H1 (cell line): ENCODE results near the gene HS1BP3. TPM values are rescaled to one million over a fixed set of nuclear protein-coding genes. Genes with fewer than 3 reads are reported as not detected.

Experiments used
- CTCF ChIA-PET: fragments of 300-600 bp; sonication (Branson Sonifier 250); formaldehyde crosslinking; loops from one replicate; lab custom pipeline; 2021; ENCODE audit not compliant: partially characterized antibody; lab: Charles Lee
- POLR2A ChIA-PET: fragments of 300-600 bp; sonication (Branson Sonifier 250); formaldehyde crosslinking; loops from one replicate; lab custom pipeline; 2021; ENCODE audit warnings: inconsistent platforms; ENCODE audit not compliant: partially characterized antibody; lab: Charles Lee
- DNase-seq, 2 experiments: peaks; one replicate each; pipeline versions ENCODE4 v3.0.0 to v3.0.0-alpha.2; 2010 to 2022; ENCODE audit warnings: low spot score in 2 of 2, low read depth in 1 of 2, mixed read lengths in 1 of 2
- FAIRE-seq: peaks from 2 replicates; lab custom pipeline; 2011; peaks lifted over from hg19 to GRCh38; lab: Jason Lieb, UNC
- H2AFZ ChIP-seq: 2 replicates; pipeline ENCODE4 v1.8.1; 2012; ENCODE audit warnings: low read length, inconsistent platforms
- H2AK5ac ChIP-seq: 2 replicates; pipeline ENCODE4 v1.6.1; 2013; ENCODE audit warnings: low read depth, low read length
- H2BK120ac ChIP-seq: replicated peaks from 2 replicates; pipeline ENCODE3; 2013; ENCODE audit warnings: low read depth, low read length, inconsistent platforms
- H2BK12ac ChIP-seq: 2 replicates; pipeline ENCODE4 v1.6.1; 2013; ENCODE audit warnings: low read depth, low read length
- H2BK15ac ChIP-seq: 2 replicates; pipeline ENCODE4 v1.6.1; 2013; ENCODE audit warnings: low read length
- H2BK20ac ChIP-seq: 2 replicates; pipeline ENCODE4 v1.6.1; 2013; ENCODE audit warnings: low read length
- H2BK5ac ChIP-seq: 2 replicates; pipeline ENCODE4 v1.6.1; 2013; ENCODE audit warnings: low read depth, low read length
- H3K14ac ChIP-seq: 2 replicates; pipeline ENCODE4 v1.6.1; 2013; ENCODE audit warnings: inconsistent platforms; ENCODE audit not compliant: insufficient read length
- H3K18ac ChIP-seq: 2 replicates; pipeline ENCODE4 v1.6.1; 2013; ENCODE audit warnings: low read length; ENCODE audit errors: extremely low read depth
- H3K23ac ChIP-seq: 2 replicates; pipeline ENCODE4 v1.6.1; 2013; ENCODE audit warnings: inconsistent platforms; ENCODE audit not compliant: insufficient read length
- H3K23me2 ChIP-seq: 2 replicates; pipeline ENCODE4 v1.6.1; 2013; ENCODE audit warnings: low read depth, low read length
- H3K27ac ChIP-seq: 2 replicates; pipeline ENCODE4 v1.6.1; 2011; ENCODE audit warnings: low read depth, low read length, inconsistent platforms
- H3K27me3 ChIP-seq, 4 experiments: replicated peaks in 1 of 4; 1 replicate in 1 of 4; 2 replicates in 3 of 4; pipeline versions ENCODE4 v1.6.1 to v1.8.1; 2011 to 2013; ENCODE audit warnings: low read length in 3 of 4, mild to moderate bottlenecking in 3 of 4, inconsistent platforms in 2 of 4, mixed read lengths in 2 of 4, moderate library complexity in 1 of 4; ENCODE audit not compliant: control insufficient read depth in 3 of 4, insufficient read depth in 3 of 4; ENCODE audit errors: extremely low read depth in 1 of 4
- H3K36me3 ChIP-seq, 4 experiments: 2 replicates each; pipeline versions ENCODE4 v1.6.1 to v1.8.1; 2011 to 2013; ENCODE audit warnings: mild to moderate bottlenecking in 4 of 4, low read length in 3 of 4, moderate library complexity in 2 of 4, control low read depth in 1 of 4, inconsistent platforms in 1 of 4; ENCODE audit not compliant: insufficient read depth in 4 of 4, control insufficient read depth in 2 of 4
- H3K4ac ChIP-seq: replicated peaks from 2 replicates; pipeline ENCODE3; 2013; ENCODE audit warnings: low read length, low read depth, mixed read lengths, inconsistent platforms; ENCODE audit not compliant: insufficient read length
- H3K4me1 ChIP-seq, 4 experiments: replicated peaks in 1 of 4; 1 replicate in 1 of 4; 2 replicates in 3 of 4; pipeline versions ENCODE4 v1.6.1 to v1.8.1; 2011 to 2013; ENCODE audit warnings: low read length in 3 of 4, inconsistent platforms in 2 of 4, mixed read lengths in 1 of 4; ENCODE audit not compliant: insufficient read depth in 4 of 4, control insufficient read depth in 3 of 4
- H3K4me2 ChIP-seq, 2 experiments: 2 replicates each; pipeline versions ENCODE4 v1.6.1 to v1.8.1; 2011 to 2013; ENCODE audit warnings: low read depth in 2 of 2, low read length in 2 of 2, control low read depth in 1 of 2, inconsistent platforms in 1 of 2, mild to moderate bottlenecking in 1 of 2; ENCODE audit not compliant: insufficient read depth in 1 of 2
- H3K4me3 ChIP-seq, 4 experiments: fragments of 200-600, 300-600 bp in 1 of 4; sonication (generic), shearing (Covaris generic), sonication (Bioruptor Twin) in 1 of 4; 2 replicates each; pipeline versions ENCODE4 v1.5.1 to v1.8.1; 2011 to 2016; ENCODE audit warnings: low read length in 4 of 4, low read depth in 3 of 4, control low read depth in 2 of 4, inconsistent platforms in 2 of 4, mild to moderate bottlenecking in 2 of 4, mixed read lengths in 1 of 4, moderate library complexity in 1 of 4; ENCODE audit not compliant: insufficient read depth in 2 of 4; ENCODE audit errors: extremely low read depth in 1 of 4
- H3K56ac ChIP-seq: replicated peaks from 2 replicates; pipeline ENCODE3; 2013; ENCODE audit warnings: low read depth, mild to moderate bottlenecking, mixed read lengths, low read length, inconsistent platforms; ENCODE audit not compliant: insufficient read length
- H3K79me1 ChIP-seq: 2 replicates; pipeline ENCODE4 v1.6.1; 2013; ENCODE audit warnings: low read depth, low read length, control low read depth
- H3K79me2 ChIP-seq, 2 experiments: 2 replicates each; pipeline versions ENCODE4 v1.6.1 to v1.8.1; 2012 to 2013; ENCODE audit warnings: low read length in 2 of 2, mild to moderate bottlenecking in 2 of 2, inconsistent platforms in 1 of 2; ENCODE audit not compliant: insufficient read depth in 2 of 2, control insufficient read depth in 1 of 2
- H3K9ac ChIP-seq, 4 experiments: replicated peaks in 1 of 4; 1 replicate in 1 of 4; 2 replicates in 3 of 4; pipeline versions ENCODE4 v1.6.1 to v1.8.1; 2011 to 2013; ENCODE audit warnings: low read depth in 3 of 4, low read length in 3 of 4, control low read depth in 2 of 4, mild to moderate bottlenecking in 2 of 4, moderate library complexity in 2 of 4, inconsistent platforms in 1 of 4; ENCODE audit errors: extremely low read depth in 1 of 4
- H3K9me3 ChIP-seq, 2 experiments: 2 replicates each; pipeline versions ENCODE4 v1.6.1 to v1.8.1; 2012 to 2013; ENCODE audit warnings: mild to moderate bottlenecking in 2 of 2, moderate library complexity in 2 of 2, control low read depth in 1 of 2, inconsistent platforms in 1 of 2, low read depth in 1 of 2, low read length in 1 of 2, mixed read lengths in 1 of 2; ENCODE audit not compliant: insufficient read depth in 2 of 2
- H4K20me1 ChIP-seq, 2 experiments: replicated peaks in 1 of 2; 2 replicates each; pipeline versions ENCODE3 to v1.8.1; 2011 to 2013; ENCODE audit warnings: inconsistent platforms in 2 of 2, low read length in 2 of 2, mild to moderate bottlenecking in 1 of 2; ENCODE audit not compliant: insufficient read depth in 2 of 2, control insufficient read depth in 1 of 2
- H4K5ac ChIP-seq: 2 replicates; pipeline ENCODE4 v1.6.1; 2013; ENCODE audit warnings: low read length, low read depth, mixed read lengths, inconsistent platforms; ENCODE audit not compliant: insufficient read length
- H4K8ac ChIP-seq: 2 replicates; pipeline ENCODE4 v1.8.0; 2013; ENCODE audit warnings: mild to moderate bottlenecking, moderate library complexity, low read length, inconsistent platforms; ENCODE audit not compliant: insufficient read depth; ENCODE audit errors: extremely low read depth
- H4K91ac ChIP-seq: replicated peaks from 2 replicates; pipeline ENCODE3; 2013; ENCODE audit warnings: low read length, mixed read lengths, inconsistent platforms; ENCODE audit not compliant: insufficient read length
- ATF2 ChIP-seq: IDR thresholded peaks from 2 replicates; pipeline ENCODE4 v1.6.1; 2012; ENCODE audit warnings: low read length, inconsistent platforms
- CEBPB ChIP-seq: IDR thresholded peaks from 2 replicates; pipeline ENCODE4 v1.6.1; 2012; ENCODE audit warnings: low read depth, low read length
- GABPA ChIP-seq: IDR thresholded peaks from 2 replicates; pipeline ENCODE4 v1.6.1; 2011; ENCODE audit warnings: mild to moderate bottlenecking, low read length, moderate library complexity, borderline replicate concordance; ENCODE audit not compliant: insufficient read depth
- JUN ChIP-seq: IDR thresholded peaks from 2 replicates; pipeline ENCODE4 v1.6.1; 2011; ENCODE audit warnings: low read depth, mild to moderate bottlenecking, improper control_type of control experiment, low read length
- KDM1A ChIP-seq: fragments of 200-600, 300-600 bp; sonication (generic); IDR thresholded peaks from 2 replicates; pipeline ENCODE4 v1.7.1; 2016; ENCODE audit warnings: mild to moderate bottlenecking, low read length, borderline replicate concordance
- KDM5A ChIP-seq: fragments of 200-600 bp; IDR thresholded peaks from 2 replicates; pipeline ENCODE4 v1.7.1; 2012; ENCODE audit warnings: mild to moderate bottlenecking, low read length, inconsistent platforms, mixed read lengths
- MAFK ChIP-seq: IDR thresholded peaks from 2 replicates; pipeline ENCODE4 v1.6.1; 2012; ENCODE audit warnings: low read depth, mild to moderate bottlenecking, improper control_type of control experiment, low read length
- MAX ChIP-seq: IDR thresholded peaks from 2 replicates; pipeline ENCODE4 v1.6.1; 2012; ENCODE audit warnings: inconsistent platforms
- NANOG ChIP-seq: IDR thresholded peaks from 2 replicates; pipeline ENCODE4 v1.6.1; 2011; ENCODE audit warnings: low read length, low read depth, mild to moderate bottlenecking, inconsistent platforms; ENCODE audit not compliant: insufficient read depth, poor library complexity, severe bottlenecking
- NRF1 ChIP-seq: IDR thresholded peaks from 2 replicates; pipeline ENCODE4 v1.6.1; 2011; ENCODE audit warnings: mild to moderate bottlenecking, low read depth, low read length, improper control_type of control experiment
- SAP30 ChIP-seq: fragments of 300-600 bp; sonication (generic); IDR thresholded peaks from 2 replicates; pipeline ENCODE4 v1.7.1; 2012; ENCODE audit warnings: low read length, moderate library complexity, mild to moderate bottlenecking, inconsistent platforms; ENCODE audit not compliant: insufficient read depth, insufficient replicate concordance
- ZNF274 ChIP-seq: IDR thresholded peaks from 2 replicates; pipeline ENCODE4 v1.7.0; 2012; ENCODE audit warnings: low read length, borderline replicate concordance; ENCODE audit errors: extremely low read depth
- WGBS, 2 experiments: shearing (Covaris generic) in 1 of 2; methylation state at CpG; one replicate each; pipeline versions ENCODE4 v1.1.6 to v1.1.7; 2013 to 2015; ENCODE audit warnings: low lambda C conversion rate in 2 of 2, mixed read lengths in 2 of 2, inconsistent platforms in 1 of 2, low coverage in 1 of 2, missing lambda C conversion rate in 1 of 2; ENCODE audit not compliant: insufficient replicate concordance in 2 of 2, insufficient coverage in 1 of 2, insufficient read length in 1 of 2; ENCODE audit errors: extremely low coverage in 1 of 2, missing lambda C conversion rate in 1 of 2; 5-methylcytosine and 5-hydroxymethylcytosine counted together
- polyA plus RNA-seq, 7 experiments: library from polyadenylated mRNA; depleted of rRNA in 3 of 7; stranded (reverse) in 5 of 7; unstranded in 2 of 7; fragments of >200 nt in 5 of 7; fragments of 200-250 nt in 2 of 7; gene quantifications; 1 replicate in 5 of 7; 2 replicates in 1 of 7; 4 replicates in 1 of 7; pipeline versions ENCODE4 v1.2.1 to v1.2.3, GENCODE V29; 2011 to 2013; ENCODE audit warnings: missing spikeins in 2 of 7, mixed read lengths in 2 of 7
- total RNA-seq: library from RNA; stranded (reverse); fragmentation: NEBNext Ultra II Directional; extraction: Animal tissue kit (Norgen Biotek cat#: 25700); gene quantifications from 2 replicates; pipeline ENCODE4 v1.2.1, GENCODE V29; 2021

HS1BP3 gene
- total and polyA plus RNA-seq, 2 of the 8 experiments (the other 6 are each of a cell fraction or from before 2014, with no cell fraction given) = 11.1 to 11.3 TPM

- H3K9ac ChIP-seq = no peak overlapping the region
- H4K20me1 ChIP-seq = peaks cover 0 to 3% of the 10 kb centered on the region in 2 experiments
- no peak overlapping the region for H4K8ac ChIP-seq
- no peak overlapping the region for H3K56ac ChIP-seq
- no peak overlapping the region for H3K4ac ChIP-seq
- H2BK120ac ChIP-seq = no peak overlapping the region
- no peaks in the 10 kb centered on the region for H3K79me1 ChIP-seq
- no peak overlapping the region for H2BK5ac ChIP-seq
- H3K9me3 ChIP-seq = no peaks in the 10 kb centered on the region
- H3K4me1 ChIP-seq = peaks cover 0 to 5% (median 3%) of the 10 kb centered on the region in 4 experiments; a peak in 4 of 7 replicates
- H2BK20ac ChIP-seq = no peak overlapping the region
- ChIA-PET CTCF (interaction anchor here (1.1 to 17.7 kb wide), 8 partner anchors 11 to 257 kb away, joined by 3 to 367 read pairs (median 77); partner anchors contain the start of gene RHOB), POLR2A (interaction anchor here (1.8 kb wide), 1 partner anchor 190 kb away, joined by 10 read pairs; the partner anchor contains the start of gene RHOB)
- H3K79me2 ChIP-seq = no peaks in the 10 kb centered on the region
- no peak overlapping the region for H3K27ac ChIP-seq
- H2BK15ac ChIP-seq = no peak overlapping the region
- DNase-seq (no peak), FAIRE-seq (no peak)
- H3K14ac ChIP-seq = no peak overlapping the region
- H4K91ac ChIP-seq = no peak overlapping the region
- no peak overlapping the region for H4K5ac ChIP-seq
- no peak overlapping the region for H3K4me3 ChIP-seq
- no peak overlapping the region for H3K18ac ChIP-seq
- no peaks in the 10 kb centered on the region for H3K23me2 ChIP-seq
- no peaks in the 10 kb centered on the region for H3K27me3 ChIP-seq
- H3K36me3 ChIP-seq = no peaks in the 10 kb centered on the region
- no peak overlapping the region for H2AFZ ChIP-seq
- 93% methylated on average over 8 of the region's 13 CpGs; no CpG with 5 or more reads in 1 of the 2 experiments for whole genome bisulfite sequencing, 2 experiments
- H3K4me2 ChIP-seq = no peak overlapping the region
- no peak overlapping the region for H2BK12ac ChIP-seq
- H3K23ac ChIP-seq = no peak overlapping the region
- H2AK5ac ChIP-seq = no peak overlapping the region
- TF ChIP-seq KDM1A = no peak
- no peak for TF ChIP-seq KDM5A
- no peak for TF ChIP-seq ATF2
- TF ChIP-seq NANOG = no peak
- no peak for TF ChIP-seq MAX
- no peak for TF ChIP-seq MAFK
- TF ChIP-seq JUN = no peak
- no peak for TF ChIP-seq SAP30
- TF ChIP-seq GABPA = no peak
- no peak for TF ChIP-seq CEBPB
- TF ChIP-seq ZNF274 = no peak
- TF ChIP-seq NRF1 = no peak
Observed at GRCh38 chr2:20637147-20637546, 13.8 kb downstream of the HS1BP3 start.
